HCT116 (cell line): ENCODE measurements around the gene OPCML.

Experiments used
- CEBPB ChIP-seq: IDR thresholded peaks from 2 replicates; pipeline ENCODE4 v1.6.1; 2012; ENCODE audit warnings: low read depth
- EZH2 ChIP-seq: fragments of 200-600 bp; sonication (generic); IDR thresholded peaks from 2 replicates; pipeline ENCODE4 v1.6.1; 2017; ENCODE audit warnings: antibody characterized with exemption, mixed run types
- POLR2A ChIP-seq: IDR thresholded peaks from 2 replicates; pipeline ENCODE4 v1.7.0; 2011; ENCODE audit warnings: borderline replicate concordance; ENCODE audit not compliant: insufficient read depth, insufficient read length; ENCODE audit errors: extremely low read depth
- POLR2AphosphoS5 ChIP-seq: IDR thresholded peaks from 2 replicates; pipeline ENCODE4 v1.6.1; 2011; ENCODE audit warnings: mild to moderate bottlenecking, low read depth, low read length, moderate library complexity
- ZFX ChIP-seq: fragments of 450-650 bp; IDR thresholded peaks from 2 replicates; pipeline ENCODE4 v1.6.1; 2017
- TF ChIP-seq, protein P1 (sequence below), 3 experiments: fragments of 200-600 bp in 1 of 3; sonication (generic) in 1 of 3; IDR thresholded peaks in 2 of 3; conservative IDR thresholded peaks in 1 of 3; 2 replicates each; pipeline ENCODE4 v1.5.1; 2012 to 2017; ENCODE audit warnings: low read depth in 2 of 3, low read length in 2 of 3, antibody characterized with exemption in 1 of 3, borderline replicate concordance in 1 of 3, control low read depth in 1 of 3, mild to moderate bottlenecking in 1 of 3, mixed read lengths in 1 of 3, mixed run types in 1 of 3, moderate library complexity in 1 of 3; ENCODE audit not compliant: insufficient read depth in 1 of 3

DNA sequence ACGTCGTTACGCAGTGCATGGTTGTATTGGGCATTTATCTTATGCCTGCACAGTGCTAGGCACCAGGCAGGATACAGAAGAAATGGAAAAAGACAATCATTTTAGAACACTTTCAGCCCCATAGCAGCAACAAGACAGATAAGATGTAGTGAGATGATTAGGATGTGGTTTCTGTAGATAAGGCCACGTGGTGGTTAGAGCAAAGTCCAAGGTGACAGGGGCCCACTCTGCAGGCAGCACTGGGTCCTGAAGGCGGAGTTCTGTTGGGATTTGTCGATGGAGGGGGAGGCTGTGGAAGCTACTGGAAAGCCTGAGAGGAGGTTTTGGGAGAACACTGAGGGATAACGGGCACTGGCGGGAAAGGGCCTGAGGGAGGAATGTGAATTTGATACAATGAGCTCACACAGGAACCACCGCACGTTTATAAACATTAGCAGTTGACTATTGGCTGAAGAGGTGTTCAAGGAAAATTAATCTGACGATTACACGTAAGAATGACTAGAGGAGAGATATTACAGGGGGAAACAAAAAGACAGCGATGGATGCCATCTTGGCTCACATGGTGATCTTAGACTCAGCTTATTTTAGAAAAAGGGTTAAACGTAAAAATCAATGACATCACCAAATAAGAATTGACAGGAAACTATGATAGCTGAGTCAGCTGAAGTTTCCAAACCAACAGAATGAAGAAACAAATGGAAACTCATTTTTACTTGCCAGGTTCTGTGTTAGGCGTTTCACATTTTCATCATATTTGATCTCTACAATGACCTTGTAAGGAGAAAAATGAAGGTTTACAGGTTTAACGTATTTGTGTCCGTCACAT lies 551.0 kb downstream of the OPCML start:
- no peak for TF ChIP-seq POLR2A
- TF ChIP-seq, protein P1, sequence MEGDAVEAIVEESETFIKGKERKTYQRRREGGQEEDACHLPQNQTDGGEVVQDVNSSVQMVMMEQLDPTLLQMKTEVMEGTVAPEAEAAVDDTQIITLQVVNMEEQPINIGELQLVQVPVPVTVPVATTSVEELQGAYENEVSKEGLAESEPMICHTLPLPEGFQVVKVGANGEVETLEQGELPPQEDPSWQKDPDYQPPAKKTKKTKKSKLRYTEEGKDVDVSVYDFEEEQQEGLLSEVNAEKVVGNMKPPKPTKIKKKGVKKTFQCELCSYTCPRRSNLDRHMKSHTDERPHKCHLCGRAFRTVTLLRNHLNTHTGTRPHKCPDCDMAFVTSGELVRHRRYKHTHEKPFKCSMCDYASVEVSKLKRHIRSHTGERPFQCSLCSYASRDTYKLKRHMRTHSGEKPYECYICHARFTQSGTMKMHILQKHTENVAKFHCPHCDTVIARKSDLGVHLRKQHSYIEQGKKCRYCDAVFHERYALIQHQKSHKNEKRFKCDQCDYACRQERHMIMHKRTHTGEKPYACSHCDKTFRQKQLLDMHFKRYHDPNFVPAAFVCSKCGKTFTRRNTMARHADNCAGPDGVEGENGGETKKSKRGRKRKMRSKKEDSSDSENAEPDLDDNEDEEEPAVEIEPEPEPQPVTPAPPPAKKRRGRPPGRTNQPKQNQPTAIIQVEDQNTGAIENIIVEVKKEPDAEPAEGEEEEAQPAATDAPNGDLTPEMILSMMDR (IDR thresholded peaks at IDR 0.05 in 2 of 3, conservative IDR thresholded peaks at IDR 0.05 in 1 of 3; ENCODE audit: borderline replicate concordance in 1 of 3, insufficient read depth in 1 of 3, low read depth in 2 of 3, low read length in 2 of 3) = no peak
- no peak for TF ChIP-seq EZH2
- no peak for TF ChIP-seq POLR2AphosphoS5
- TF ChIP-seq CEBPB = no peak
- no peak for TF ChIP-seq ZFX
